Fibroblast of skin of scalp (primary cell): ENCODE results near the gene SLIT1.

Source experiments
- DNase-seq: peaks from one replicate; pipeline ENCODE4 v3.0.0-alpha.2; 2013

The SLIT1 gene

GRCh38 chr10:97169911-97170693 lies 15.7 kb downstream of the SLIT1 start:
- DNase-seq: no peak

- no peak for DNase-seq
Measured at GRCh38 chr10:97169063-97169462, 16.7 kb downstream of the SLIT1 start.

- DNase-seq: no peak
Measured at GRCh38 chr10:97168645-97169044, 17.1 kb downstream of the SLIT1 start.

- no peak for DNase-seq
Measured at GRCh38 chr10:97165499-97165898, 20.3 kb downstream of the SLIT1 start.

GRCh38 chr10:97163781-97164501 lies 21.8 kb downstream of the SLIT1 start:
- DNase-seq: no peak

- no peak for DNase-seq
Measured at GRCh38 chr10:97163181-97163580, 22.6 kb downstream of the SLIT1 start.

GRCh38 chr10:97159646-97160305 lies 26.0 kb downstream of the SLIT1 start:
- no peak for DNase-seq

GRCh38 chr10:97157578-97158095 lies 28.1 kb downstream of the SLIT1 start:
- DNase-seq: no peak

- DNase-seq: no peak
Measured at GRCh38 chr10:97154781-97155180, 31.0 kb downstream of the SLIT1 start.

- no peak for DNase-seq
Measured at GRCh38 chr10:97154162-97154561, 31.6 kb downstream of the SLIT1 start.

GRCh38 chr10:97153270-97153850 lies 32.4 kb downstream of the SLIT1 start:
- DNase-seq: no peak

- DNase-seq: no peak
Measured at GRCh38 chr10:97151307-97151914, 34.3 kb downstream of the SLIT1 start.

- DNase-seq: no peak
Measured at GRCh38 chr10:97150616-97151015, 35.1 kb downstream of the SLIT1 start.

- no peak for DNase-seq
Measured at GRCh38 chr10:97150013-97150595, 35.7 kb downstream of the SLIT1 start.

- DNase-seq: no peak
Measured at GRCh38 chr10:97149079-97149531, 36.7 kb downstream of the SLIT1 start.

GRCh38 chr10:97144297-97144696 lies 41.5 kb downstream of the SLIT1 start:
- no peak for DNase-seq

GRCh38 chr10:97142834-97143233 lies 42.9 kb downstream of the SLIT1 start:
- no peak for DNase-seq

GRCh38 chr10:97140902-97141745 lies 44.6 kb downstream of the SLIT1 start:
- no peak for DNase-seq

- no peak for DNase-seq
Measured at GRCh38 chr10:97140049-97140846, 45.5 kb downstream of the SLIT1 start.

GRCh38 chr10:97139651-97140048 lies 46.1 kb downstream of the SLIT1 start:
- no peak for DNase-seq
